T-helper 9 cell (primary cell): ENCODE results near the gene SPRY2.
"Not testable (repeated sequence)": the region's sequence is repeated elsewhere in the genome, so short reads cannot be mapped to it uniquely, and the experiment has no call there.

Experiments
- DNase-seq: peaks from one replicate; pipeline ENCODE4 v3.0.0-alpha.2; 2020
- total RNA-seq, 2 donors: gene quantifications; one replicate each; lab custom pipeline; 2026; lab: John Stamatoyannopoulos, UW

SPRY2 gene
- total RNA-seq: 0 to 0.21 reads per million in 2 donors

GRCh38 chr13:80341101-80341755 lies at the start of gene SPRY2:
SPRY2 (minus strand) TSS chr13:80341126; CDS start chr13:80337705, 3,421 bp downstream.
- DNase-seq: no peak

GRCh38 chr13:80390338-80390737 lies 49.4 kb upstream of the SPRY2 start:
- DNase-seq: no peak

- no peak for DNase-seq
These were observed 48.4 kb upstream of the SPRY2 start for GRCh38 chr13:80389073-80390038.

- no peak for DNase-seq
These were observed 47.6 kb upstream of the SPRY2 start for GRCh38 chr13:80388506-80388905.

- DNase-seq: no peak
These were observed 45.7 kb upstream of the SPRY2 start for GRCh38 chr13:80386592-80386991.

- DNase-seq: no peak
These were observed 45.1 kb upstream of the SPRY2 start for GRCh38 chr13:80386002-80386401.

GRCh38 chr13:80382576-80382975 lies 41.6 kb upstream of the SPRY2 start:
- no peak for DNase-seq

- DNase-seq: no peak
These were observed 38.3 kb upstream of the SPRY2 start for GRCh38 chr13:80379245-80379644.

- DNase-seq: no peak
These were observed 35.6 kb upstream of the SPRY2 start for GRCh38 chr13:80376554-80376953.

GRCh38 chr13:80374901-80375300 lies 34.0 kb upstream of the SPRY2 start:
- DNase-seq: no peak

- no peak for DNase-seq
These were observed 33.5 kb upstream of the SPRY2 start for GRCh38 chr13:80374444-80374843.

GRCh38 chr13:80371840-80372509 lies 31.0 kb upstream of the SPRY2 start:
- DNase-seq: no peak

GRCh38 chr13:80367473-80367872 lies 26.5 kb upstream of the SPRY2 start:
- DNase-seq: no peak

GRCh38 chr13:80363890-80364503 lies 23.1 kb upstream of the SPRY2 start:
- DNase-seq: no peak

GRCh38 chr13:80362481-80362880 lies 21.6 kb upstream of the SPRY2 start:
- DNase-seq: no peak

GRCh38 chr13:80361883-80362327 lies 21.0 kb upstream of the SPRY2 start:
- DNase-seq: no peak

- DNase-seq: no peak
These were observed 20.4 kb upstream of the SPRY2 start for GRCh38 chr13:80361298-80361697.

- no peak for DNase-seq
These were observed 19.5 kb upstream of the SPRY2 start for GRCh38 chr13:80360453-80360800.

- no peak for DNase-seq
These were observed 19.0 kb upstream of the SPRY2 start for GRCh38 chr13:80359778-80360452.

- no peak for DNase-seq
These were observed 18.5 kb upstream of the SPRY2 start for GRCh38 chr13:80359414-80359777.

- not testable (repeated sequence) for DNase-seq
These were observed 14.7 kb upstream of the SPRY2 start for GRCh38 chr13:80355496-80356094.

- DNase-seq: no peak
These were observed 7.8 kb upstream of the SPRY2 start for GRCh38 chr13:80348750-80349149.
